Stomach (tissue), 4 donors: Measurements from ENCODE around the gene AMN1.
"Not testable (repeated sequence)": the region's sequence is repeated elsewhere in the genome, so short reads cannot be mapped to it uniquely, and the experiment has no call there.

ENCODE experiments used
- CTCF ChIP-seq, 7 experiments: fragments of 450-650 bp in 4 of 7; fragments of 200-600 bp in 3 of 7; sonication (generic) in 3 of 7; IDR thresholded peaks; one replicate each; pipeline ENCODE4 v1.5.1; 2016 to 2019; ENCODE audit warnings: antibody characterized with exemption in 7 of 7, control low read depth in 2 of 7, mild to moderate bottlenecking in 1 of 7
- POLR2A ChIP-seq, 4 donors: fragments of 450-650 bp; IDR thresholded peaks; one replicate each; pipeline ENCODE4 v1.6.1; 2016; ENCODE audit warnings: antibody characterized with exemption in 4 of 4, control low read depth in 2 of 4, mild to moderate bottlenecking in 1 of 4, moderate library complexity in 1 of 4

DNA sequence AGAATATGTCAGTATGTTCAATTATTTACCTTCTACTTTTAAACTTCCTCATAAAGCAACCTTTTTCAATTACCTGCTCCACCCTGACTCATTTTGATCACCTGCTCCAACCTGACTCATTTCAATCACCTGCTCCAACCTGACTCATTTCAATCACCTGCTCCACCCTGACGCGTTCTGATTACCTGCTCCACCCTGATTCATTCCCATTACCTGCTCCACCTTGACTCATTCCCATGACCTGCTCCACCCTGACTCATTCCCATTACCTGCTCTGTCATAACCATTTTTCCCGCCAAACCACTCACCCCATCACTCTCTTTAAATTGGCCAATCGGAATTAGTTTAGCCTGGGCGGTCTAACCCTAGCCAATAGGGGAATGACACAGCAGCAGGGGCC is 29.5 kb upstream of the AMN1 start:
- TF ChIP-seq CTCF, POLR2A (IDR thresholded peaks at IDR 0.05): not testable (repeated sequence)
